ENCODE data around the gene SNCA. TPM values are rescaled to one million over a fixed set of nuclear protein-coding genes. Genes with fewer than 3 reads are reported as not detected.

Gene SNCA
- total RNA-seq, 1 donor from 2014 or later: 15.2 TPM

GRCh38 chr4:89868999-89869589, 32.1 kb upstream of the SNCA start:
- Mint-ChIP-seq H3K4me1 (ENCODE audit: low read depth, unreplicated experiment) (no peaks in the 10 kb centered on the region), H3K36me3 (ENCODE audit: unreplicated experiment) (no peaks in the 10 kb centered on the region), H3K27me3 (ENCODE audit: unreplicated experiment) (no peaks in the 10 kb centered on the region), H3K4me3 (ENCODE audit: unreplicated experiment) (no peak overlapping the region), H3K9me3 (ENCODE audit: unreplicated experiment) (no peaks in the 10 kb centered on the region), H3K27ac (ENCODE audit: unreplicated experiment) (no peak overlapping the region)
- TF ChIP-seq CTCF (IDR thresholded peaks at IDR 0.05; ENCODE audit: partially characterized antibody, unreplicated experiment): peak; percentile 35
- no peak for DNase-seq

- no peak for DNase-seq
- TF ChIP-seq CTCF (IDR thresholded peaks at IDR 0.05; ENCODE audit: partially characterized antibody, unreplicated experiment): no peak
- Mint-ChIP-seq H3K36me3 (ENCODE audit: unreplicated experiment) (no peaks in the 10 kb centered on the region), H3K27ac (ENCODE audit: unreplicated experiment) (no peak overlapping the region), H3K9me3 (ENCODE audit: unreplicated experiment) (no peaks in the 10 kb centered on the region), H3K4me3 (ENCODE audit: unreplicated experiment) (no peak overlapping the region), H3K4me1 (ENCODE audit: low read depth, unreplicated experiment) (no peaks in the 10 kb centered on the region), H3K27me3 (ENCODE audit: unreplicated experiment) (no peaks in the 10 kb centered on the region)
Observed at GRCh38 chr4:89868276-89868675, 31.3 kb upstream of the SNCA start.

- H3K4me1 Mint-ChIP-seq (ENCODE audit: low read depth, unreplicated experiment): no peaks in the 10 kb centered on the region
- H3K9me3 Mint-ChIP-seq (ENCODE audit: unreplicated experiment): no peaks in the 10 kb centered on the region
- H3K27ac Mint-ChIP-seq (ENCODE audit: unreplicated experiment): no peak overlapping the region
- no peak for DNase-seq
- H3K36me3 Mint-ChIP-seq (ENCODE audit: unreplicated experiment): no peaks in the 10 kb centered on the region
- H3K4me3 Mint-ChIP-seq (ENCODE audit: unreplicated experiment): no peak overlapping the region
- no peak for TF ChIP-seq CTCF (IDR thresholded peaks at IDR 0.05; ENCODE audit: partially characterized antibody, unreplicated experiment)
- no peaks in the 10 kb centered on the region for H3K27me3 Mint-ChIP-seq (ENCODE audit: unreplicated experiment)
Observed at GRCh38 chr4:89863533-89863932, 26.6 kb upstream of the SNCA start.

- H3K4me1 Mint-ChIP-seq (ENCODE audit: low read depth, unreplicated experiment): no peaks in the 10 kb centered on the region
- no peak for DNase-seq
- no peaks in the 10 kb centered on the region for H3K9me3 Mint-ChIP-seq (ENCODE audit: unreplicated experiment)
- H3K27ac Mint-ChIP-seq (ENCODE audit: unreplicated experiment): no peak overlapping the region
- no peaks in the 10 kb centered on the region for H3K36me3 Mint-ChIP-seq (ENCODE audit: unreplicated experiment)
- no peak for TF ChIP-seq CTCF (IDR thresholded peaks at IDR 0.05; ENCODE audit: partially characterized antibody, unreplicated experiment)
- no peaks in the 10 kb centered on the region for H3K27me3 Mint-ChIP-seq (ENCODE audit: unreplicated experiment)
- no peak overlapping the region for H3K4me3 Mint-ChIP-seq (ENCODE audit: unreplicated experiment)
Observed at GRCh38 chr4:89860971-89861370, 24.0 kb upstream of the SNCA start.

- no peak for TF ChIP-seq CTCF (IDR thresholded peaks at IDR 0.05; ENCODE audit: partially characterized antibody, unreplicated experiment)
- H3K4me1 Mint-ChIP-seq (ENCODE audit: low read depth, unreplicated experiment): no peaks in the 10 kb centered on the region
- DNase-seq: no peak
- no peaks in the 10 kb centered on the region for H3K27me3 Mint-ChIP-seq (ENCODE audit: unreplicated experiment)
- H3K9me3 Mint-ChIP-seq (ENCODE audit: unreplicated experiment): no peaks in the 10 kb centered on the region
- H3K36me3 Mint-ChIP-seq (ENCODE audit: unreplicated experiment): peaks cover 8% of the 10 kb centered on the region
- H3K4me3 Mint-ChIP-seq (ENCODE audit: unreplicated experiment): no peak overlapping the region
- no peak overlapping the region for H3K27ac Mint-ChIP-seq (ENCODE audit: unreplicated experiment)
Observed at GRCh38 chr4:89855236-89855635, 18.3 kb upstream of the SNCA start.
